Left lung (tissue), 10 donors: ENCODE data around the gene GALC. TPM values are rescaled to one million over a fixed set of nuclear protein-coding genes. Genes with fewer than 3 reads are reported as not detected.

ENCODE experiments used
- ATAC-seq: fragments of 200-7000 bp; cut with Tn5 transposase; one replicate; pipeline ENCODE4 v1.9.1; 2020; ENCODE audit warnings: moderate library complexity
- DNase-seq, 4 donors: peaks; one replicate each; pipeline ENCODE4 v3.0.0-alpha.2; 2013 to 2020
- H3K27ac ChIP-seq, 2 donors: fragments of 200-600 bp; sonication (generic) in 1 of 2; one replicate each; pipeline versions ENCODE4 v1.5.0 to v1.8.0; 2020 to 2021
- H3K27me3 ChIP-seq, 2 donors: fragments of 200-600 bp; sonication (generic) in 1 of 2; one replicate each; pipeline versions ENCODE4 v1.5.0 to v1.8.0; 2020 to 2021
- H3K36me3 ChIP-seq, 2 donors: fragments of 200-600 bp; sonication (generic) in 1 of 2; one replicate each; pipeline versions ENCODE4 v1.5.0 to v1.8.0; 2020 to 2021
- H3K4me1 ChIP-seq, 2 donors: fragments of 200-600 bp; one replicate each; pipeline ENCODE4 v1.8.0; 2021
- H3K4me3 ChIP-seq, 2 donors: fragments of 200-600 bp; sonication (generic) in 1 of 2; one replicate each; pipeline versions ENCODE4 v1.5.0 to v1.8.0; 2020 to 2021; ENCODE audit warnings: mild to moderate bottlenecking in 1 of 2
- H3K9me3 ChIP-seq, 2 donors: fragments of 200-600 bp; sonication (generic) in 1 of 2; one replicate each; pipeline versions ENCODE4 v1.5.0 to v1.8.0; 2020 to 2021
- CTCF ChIP-seq, 2 donors: fragments of 200-600 bp; sonication (generic) in 1 of 2; IDR thresholded peaks; one replicate each; pipeline versions ENCODE4 v1.5.0 to v1.8.0; 2021; ENCODE audit warnings: antibody characterized with exemption in 2 of 2
- intact Hi-C, 2 donors: fragments of 100-400 bp; cut with DNase I; formaldehyde crosslinking; loops; one replicate each; pipeline versions ENCODE4 v1.11.2 to v1.14.2; 2022
- polyA plus RNA-seq, 6 donors: library from polyadenylated mRNA; unstranded; fragments of 120-200 nt; gene quantifications; one replicate each; pipeline ENCODE4 v1.2.1, GENCODE V29; 2013; ENCODE audit not compliant: insufficient read length in 6 of 6
- total RNA-seq, 2 donors: library from RNA; stranded (reverse); fragmentation: NEBNext Ultra II Directional; extraction: Animal tissue kit (Norgen Biotek cat#: 25700); gene quantifications; one replicate each; pipeline ENCODE4 v1.2.1, GENCODE V29; 2021
- donor health status: DM: no; HTN: yes; CAD: no.
- donor health status: DM: no; HTN: no; CAD: no.

GALC gene
- total and polyA plus RNA-seq, 8 donors, result 29.3 to 48.3 (median 33.2) TPM

- TF ChIP-seq CTCF (IDR thresholded peaks at IDR 0.05), result no peak
- intact Hi-C loops, result no loop called here
- Histone ChIP-seq H3K4me1 (peaks cover 10 to 39% of the 10 kb centered on the region in 2 donors), H3K36me3 (peaks cover 0 to 7% of the 10 kb centered on the region in 2 donors), H3K4me3 (no peak overlapping the region), H3K27me3 (no peaks in the 10 kb centered on the region), H3K9me3 (no peaks in the 10 kb centered on the region), H3K27ac (no peak overlapping the region)
- ATAC-seq (no peak), DNase-seq (no peak)
Observed at GRCh38 chr14:87989956-87990299, 3.1 kb downstream of the GALC start.

- no peak overlapping the region for H3K4me3 ChIP-seq
- no peak overlapping the region for H3K27ac ChIP-seq
- no peaks in the 10 kb centered on the region for H3K9me3 ChIP-seq
- H3K36me3 ChIP-seq, result peaks cover 0 to 8% of the 10 kb centered on the region in 2 donors
- H3K4me1 ChIP-seq, result peaks cover 10 to 33% of the 10 kb centered on the region in 2 donors
- H3K27me3 ChIP-seq, result no peaks in the 10 kb centered on the region
- ATAC-seq (no peak), DNase-seq (no peak)
- TF ChIP-seq CTCF (IDR thresholded peaks at IDR 0.05), result no peak
- intact Hi-C loops, result no loop called here
Observed at GRCh38 chr14:87989221-87989955, 3.6 kb downstream of the GALC start.

DNA sequence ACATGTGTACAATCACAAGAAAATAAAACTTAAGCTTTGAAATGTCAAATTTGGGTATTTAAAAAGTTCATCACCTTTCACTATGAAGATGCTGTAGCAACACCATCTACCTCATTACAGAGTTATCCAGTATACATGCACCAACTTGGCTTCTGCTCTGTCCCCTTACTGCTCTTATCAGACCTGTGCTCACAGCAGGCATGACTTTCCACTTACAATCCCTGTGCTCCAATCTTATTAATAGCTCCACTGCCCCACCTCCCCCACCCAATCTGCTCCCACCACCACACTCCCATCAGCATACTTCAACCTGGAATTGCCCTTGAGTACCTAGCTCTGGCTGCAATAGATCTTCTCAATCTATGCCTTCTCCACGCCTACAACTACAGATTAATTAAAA, 13.3 kb downstream of the GALC start:
- Histone ChIP-seq H3K27ac (no peak overlapping the region), H3K27me3 (no peaks in the 10 kb centered on the region), H3K4me3 (no peak overlapping the region), H3K4me1 (no peaks in the 10 kb centered on the region), H3K36me3 (peaks cover 0 to 63% of the 10 kb centered on the region in 2 donors), H3K9me3 (no peaks in the 10 kb centered on the region)
- TF ChIP-seq CTCF (IDR thresholded peaks at IDR 0.05), result no peak
- no peak for ATAC-seq
- intact Hi-C loops, result no loop called here
- DNase-seq, result no peak

- intact Hi-C loops, result no loop called here
- Histone ChIP-seq H3K9me3 (no peaks in the 10 kb centered on the region), H3K27me3 (no peaks in the 10 kb centered on the region), H3K4me1 (no peaks in the 10 kb centered on the region), H3K36me3 (peaks cover 0 to 61% of the 10 kb centered on the region in 2 donors), H3K27ac (no peak overlapping the region), H3K4me3 (no peak overlapping the region)
- DNase-seq (no peak), ATAC-seq (no peak)
- TF ChIP-seq CTCF (IDR thresholded peaks at IDR 0.05), result no peak
Observed at GRCh38 chr14:87975636-87976035, 17.3 kb downstream of the GALC start.

- H3K9me3 ChIP-seq, result no peaks in the 10 kb centered on the region
- H3K27me3 ChIP-seq, result no peaks in the 10 kb centered on the region
- no peak overlapping the region for H3K27ac ChIP-seq
- no peak for TF ChIP-seq CTCF (IDR thresholded peaks at IDR 0.05)
- H3K4me3 ChIP-seq, result no peak overlapping the region
- DNase-seq (no peak), ATAC-seq (no peak)
- H3K36me3 ChIP-seq, result peaks cover 0 to 59% of the 10 kb centered on the region in 2 donors
- no peaks in the 10 kb centered on the region for H3K4me1 ChIP-seq
- intact Hi-C loops, result no loop called here
Observed at GRCh38 chr14:87971010-87971409, 22.0 kb downstream of the GALC start.
